Glutamatergic neuron (in vitro differentiated cells): ENCODE data around the gene KCNMA1. TPM values are rescaled to one million over a fixed set of nuclear protein-coding genes. Genes with fewer than 3 reads are reported as not detected.
A peak's percentile ranks its signal among the peaks of the same experiment; 100 is the strongest.

Experiments
- DNase-seq: peaks from one replicate; pipeline ENCODE4 v3.0.0; 2022
- H3K27ac Mint-ChIP-seq: one replicate; pipeline ENCODE4 v1.8.0; 2020; ENCODE audit warnings: mild to moderate bottlenecking, mixed read lengths, inconsistent platforms; ENCODE audit not compliant: unreplicated experiment
- H3K27me3 Mint-ChIP-seq: one replicate; pipeline ENCODE4 v1.8.0; 2020; ENCODE audit warnings: mild to moderate bottlenecking, moderate library complexity, mixed read lengths, inconsistent platforms; ENCODE audit not compliant: unreplicated experiment
- H3K36me3 Mint-ChIP-seq: one replicate; pipeline ENCODE4 v1.8.0; 2020; ENCODE audit warnings: mild to moderate bottlenecking, mixed read lengths, inconsistent platforms; ENCODE audit not compliant: unreplicated experiment
- H3K4me1 Mint-ChIP-seq: one replicate; pipeline ENCODE4 v1.8.0; 2020; ENCODE audit warnings: mild to moderate bottlenecking, low read depth, mixed read lengths, inconsistent platforms; ENCODE audit not compliant: unreplicated experiment
- H3K4me3 Mint-ChIP-seq: one replicate; pipeline ENCODE4 v1.8.0; 2020; ENCODE audit warnings: mild to moderate bottlenecking, mixed read lengths, inconsistent platforms; ENCODE audit not compliant: unreplicated experiment
- H3K9me3 Mint-ChIP-seq: one replicate; pipeline ENCODE4 v1.8.0; 2020; ENCODE audit warnings: mild to moderate bottlenecking, moderate library complexity, mixed read lengths, inconsistent platforms; ENCODE audit not compliant: unreplicated experiment
- CTCF ChIP-seq: fragments of 200-600 bp; sonication (generic); IDR thresholded peaks from one replicate; pipeline ENCODE4 v1.5.0; 2021; ENCODE audit not compliant: partially characterized antibody, unreplicated experiment
- total RNA-seq: library from RNA; stranded (reverse); fragmentation: NEBNext Ultra II Directional; extraction: Animal tissue kit (Norgen Biotek cat#: 25700); gene quantifications from one replicate; pipeline ENCODE4 v1.2.1, GENCODE V29; 2021; ENCODE audit not compliant: unreplicated experiment

Gene KCNMA1
- total RNA-seq, 1 donor from 2014 or later = 3.2 TPM

DNA sequence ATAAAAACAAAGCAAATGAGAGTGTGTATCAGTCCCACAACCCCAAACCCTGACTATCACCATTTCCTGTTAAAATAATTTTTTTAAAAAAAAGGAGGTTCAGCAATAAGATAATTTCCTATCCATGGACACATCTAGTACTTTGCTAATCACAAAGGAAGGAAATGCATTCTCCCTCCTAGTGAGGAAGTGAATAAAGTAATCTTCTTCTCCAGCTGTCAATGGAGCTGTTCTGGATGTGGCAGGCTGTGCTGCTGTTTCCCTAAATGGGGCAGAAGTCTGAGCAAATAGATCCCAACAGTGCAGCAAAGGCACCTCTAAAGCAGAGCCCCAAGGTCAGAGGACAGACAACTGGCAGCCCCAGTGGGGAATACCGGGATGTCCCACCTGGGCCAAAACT lies 540.0 kb downstream of the KCNMA1 start:
- Mint-ChIP-seq H3K4me1 (no peaks in the 10 kb centered on the region), H3K4me3 (no peak overlapping the region), H3K36me3 (no peaks in the 10 kb centered on the region), H3K9me3 (no peaks in the 10 kb centered on the region), H3K27ac (no peak overlapping the region), H3K27me3 (peaks cover 2% of the 10 kb centered on the region)
- TF ChIP-seq CTCF = no peak
- DNase-seq = no peak

- no peaks in the 10 kb centered on the region for H3K36me3 Mint-ChIP-seq
- peaks cover 5% of the 10 kb centered on the region for H3K27me3 Mint-ChIP-seq
- peaks cover 13% of the 10 kb centered on the region for H3K4me1 Mint-ChIP-seq
- no peak for DNase-seq
- no peak overlapping the region for H3K27ac Mint-ChIP-seq
- H3K4me3 Mint-ChIP-seq = no peak overlapping the region
- TF ChIP-seq CTCF = no peak
- H3K9me3 Mint-ChIP-seq = no peaks in the 10 kb centered on the region
These were observed 544.5 kb downstream of the KCNMA1 start for GRCh38 chr10:77093126-77093525.

- Mint-ChIP-seq H3K27me3 (peaks cover 5% of the 10 kb centered on the region), H3K27ac (no peak overlapping the region), H3K4me1 (peaks cover 13% of the 10 kb centered on the region), H3K9me3 (no peaks in the 10 kb centered on the region), H3K4me3 (no peak overlapping the region), H3K36me3 (no peaks in the 10 kb centered on the region)
- TF ChIP-seq CTCF = no peak
- no peak for DNase-seq
These were observed 545.9 kb downstream of the KCNMA1 start for GRCh38 chr10:77091597-77092165.

- no peaks in the 10 kb centered on the region for H3K9me3 Mint-ChIP-seq
- H3K4me1 Mint-ChIP-seq = peaks cover 13% of the 10 kb centered on the region
- H3K27ac Mint-ChIP-seq = peak overlapping the region; percentile 66
- peak overlapping the region; percentile 42 for H3K4me3 Mint-ChIP-seq
- DNase-seq = peak; percentile 36
- peaks cover 5% of the 10 kb centered on the region for H3K27me3 Mint-ChIP-seq
- no peaks in the 10 kb centered on the region for H3K36me3 Mint-ChIP-seq
- TF ChIP-seq CTCF = no peak
These were observed 546.9 kb downstream of the KCNMA1 start for GRCh38 chr10:77090381-77091356.

DNA sequence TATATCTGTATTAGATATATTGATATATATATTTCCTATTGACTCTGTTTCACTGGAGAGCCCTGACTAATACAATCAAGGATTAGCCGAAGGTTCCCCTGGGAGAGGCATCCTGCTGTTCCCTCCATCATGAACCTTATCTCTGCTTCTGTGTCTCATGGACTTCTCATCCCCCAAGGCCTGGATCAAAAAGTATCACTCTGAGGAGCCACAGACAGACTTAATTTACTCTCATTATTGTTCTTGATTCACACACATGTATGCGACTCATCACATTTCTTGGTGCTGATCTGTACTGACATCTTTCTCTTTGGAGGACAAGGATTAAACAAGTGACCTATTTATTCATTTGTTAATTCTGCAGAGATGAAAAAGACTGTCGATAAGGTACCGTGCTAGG lies 550.2 kb downstream of the KCNMA1 start:
- H3K27me3 Mint-ChIP-seq = peaks cover 5% of the 10 kb centered on the region
- peaks cover 16% of the 10 kb centered on the region for H3K4me1 Mint-ChIP-seq
- TF ChIP-seq CTCF = no peak
- H3K36me3 Mint-ChIP-seq = no peaks in the 10 kb centered on the region
- no peaks in the 10 kb centered on the region for H3K9me3 Mint-ChIP-seq
- no peak for DNase-seq
- no peak overlapping the region for H3K4me3 Mint-ChIP-seq
- H3K27ac Mint-ChIP-seq = no peak overlapping the region
